ENCODE measurements around the gene SH3TC2. TPM values are rescaled to one million over a fixed set of nuclear protein-coding genes. Genes with fewer than 3 reads are reported as not detected.

The SH3TC2 gene
- total RNA-seq, 2 experiments from 2014 or later, result not detected

GRCh38 chr5:149056616-149057165, 6.2 kb downstream of the SH3TC2 start:
- Mint-ChIP-seq H3K4me1 (no peaks in the 10 kb centered on the region), H3K9me3 (ENCODE audit: low read depth) (no peaks in the 10 kb centered on the region), H3K4me3 (no peak overlapping the region), H3K36me3 (ENCODE audit: low read depth) (no peaks in the 10 kb centered on the region), H3K27ac (no peak overlapping the region), H3K27me3 (peaks cover 7% of the 10 kb centered on the region)
- DNase-seq (no peak), ATAC-seq (no peak)
- POLR2A ChIA-PET, result no interaction called here
- CTCF ChIA-PET, result interaction anchor here (1.6 kb wide), 1 partner anchor 85 kb away, joined by 3 read pairs; the partner anchor contains the start of gene ABLIM3
- intact Hi-C loops (cut with DNase I, micrococcal nuclease), result no loop called here

- POLR2A ChIA-PET, result no interaction called here
- no peaks in the 10 kb centered on the region for H3K9me3 Mint-ChIP-seq (ENCODE audit: low read depth)
- H3K36me3 Mint-ChIP-seq (ENCODE audit: low read depth), result no peaks in the 10 kb centered on the region
- intact Hi-C loops (cut with DNase I, micrococcal nuclease), result no loop called here
- no peak overlapping the region for H3K27ac Mint-ChIP-seq
- CTCF ChIA-PET, result no interaction called here
- H3K4me1 Mint-ChIP-seq, result no peaks in the 10 kb centered on the region
- no peak for DNase-seq
- H3K27me3 Mint-ChIP-seq, result no peaks in the 10 kb centered on the region
- no peak overlapping the region for H3K4me3 Mint-ChIP-seq
- ATAC-seq, result no peak
Measured at GRCh38 chr5:149054416-149054815, 8.4 kb downstream of the SH3TC2 start.

- intact Hi-C loops (cut with DNase I, micrococcal nuclease), result no loop called here
- POLR2A ChIA-PET, result no interaction called here
- Mint-ChIP-seq H3K4me3 (no peak overlapping the region), H3K27me3 (no peaks in the 10 kb centered on the region), H3K27ac (no peak overlapping the region), H3K9me3 (ENCODE audit: low read depth) (no peaks in the 10 kb centered on the region), H3K36me3 (ENCODE audit: low read depth) (no peaks in the 10 kb centered on the region), H3K4me1 (no peaks in the 10 kb centered on the region)
- ATAC-seq (no peak), DNase-seq (no peak)
- CTCF ChIA-PET, result interaction anchor here (0.5 kb wide), 1 partner anchor 116 kb away, joined by 3 read pairs; no protein-coding TSS in a partner anchor
Measured at GRCh38 chr5:149053072-149053695, 9.7 kb downstream of the SH3TC2 start.

- DNase-seq, result no peak
- Mint-ChIP-seq H3K27me3 (no peaks in the 10 kb centered on the region), H3K27ac (no peak overlapping the region), H3K4me1 (no peaks in the 10 kb centered on the region), H3K9me3 (ENCODE audit: low read depth) (no peaks in the 10 kb centered on the region), H3K4me3 (no peak overlapping the region), H3K36me3 (ENCODE audit: low read depth) (no peaks in the 10 kb centered on the region)
- intact Hi-C loops (cut with DNase I, micrococcal nuclease), result no loop called here
- ATAC-seq, result no peak
- CTCF ChIA-PET, result interaction anchor here (1.3 kb wide), 1 partner anchor 30 kb away, joined by 3 read pairs; no protein-coding TSS in a partner anchor
- POLR2A ChIA-PET, result no interaction called here
Measured at GRCh38 chr5:149049371-149049781, 13.5 kb downstream of the SH3TC2 start.

GRCh38 chr5:149048811-149049210, 14.1 kb downstream of the SH3TC2 start:
- H3K36me3 Mint-ChIP-seq (ENCODE audit: low read depth), result no peaks in the 10 kb centered on the region
- H3K4me1 Mint-ChIP-seq, result no peaks in the 10 kb centered on the region
- H3K4me3 Mint-ChIP-seq, result no peak overlapping the region
- ChIA-PET CTCF (interaction anchor here (0.7 to 1.3 kb wide), 3 partner anchors 15 to 252 kb away, joined by 3 read pairs; no protein-coding TSS in a partner anchor), POLR2A (no interaction called here)
- DNase-seq (no peak), ATAC-seq (no peak)
- no peak overlapping the region for H3K27ac Mint-ChIP-seq
- H3K27me3 Mint-ChIP-seq, result no peaks in the 10 kb centered on the region
- H3K9me3 Mint-ChIP-seq (ENCODE audit: low read depth), result no peaks in the 10 kb centered on the region
- intact Hi-C loops (cut with DNase I, micrococcal nuclease), result no loop called here

- ChIA-PET CTCF (interaction anchor here (2.2 kb wide), 1 partner anchor 12 kb away, joined by 7 read pairs; no protein-coding TSS in a partner anchor), POLR2A (no interaction called here)
- ATAC-seq (no peak), DNase-seq (no peak)
- H3K27me3 Mint-ChIP-seq, result no peaks in the 10 kb centered on the region
- H3K4me3 Mint-ChIP-seq, result no peak overlapping the region
- no peaks in the 10 kb centered on the region for H3K9me3 Mint-ChIP-seq (ENCODE audit: low read depth)
- H3K27ac Mint-ChIP-seq, result no peak overlapping the region
- no peaks in the 10 kb centered on the region for H3K36me3 Mint-ChIP-seq (ENCODE audit: low read depth)
- H3K4me1 Mint-ChIP-seq, result no peaks in the 10 kb centered on the region
- intact Hi-C loops (cut with DNase I, micrococcal nuclease), result no loop called here
Measured at GRCh38 chr5:149047462-149047861, 15.4 kb downstream of the SH3TC2 start.

- intact Hi-C loops (cut with DNase I, micrococcal nuclease), result no loop called here
- no peak for DNase-seq
- Mint-ChIP-seq H3K36me3 (ENCODE audit: low read depth) (no peaks in the 10 kb centered on the region), H3K4me1 (no peaks in the 10 kb centered on the region), H3K27ac (no peak overlapping the region), H3K27me3 (no peaks in the 10 kb centered on the region), H3K4me3 (no peak overlapping the region), H3K9me3 (ENCODE audit: low read depth) (no peaks in the 10 kb centered on the region)
- ChIA-PET POLR2A (no interaction called here), CTCF (interaction anchor here (0.7 to 2.2 kb wide), 2 partner anchors 11 to 55 kb away, joined by 4 to 7 read pairs; no protein-coding TSS in a partner anchor)
- no peak for ATAC-seq
Measured at GRCh38 chr5:149046196-149046829, 16.5 kb downstream of the SH3TC2 start.

- DNase-seq, result no peak
- no peaks in the 10 kb centered on the region for H3K36me3 Mint-ChIP-seq (ENCODE audit: low read depth)
- no peak overlapping the region for H3K4me3 Mint-ChIP-seq
- H3K4me1 Mint-ChIP-seq, result no peaks in the 10 kb centered on the region
- ChIA-PET CTCF (interaction anchor here (0.6 to 1.0 kb wide), 2 partner anchors 61 to 304 kb away, joined by 3 read pairs; no protein-coding TSS in a partner anchor), POLR2A (no interaction called here)
- ATAC-seq, result no peak
- no peaks in the 10 kb centered on the region for H3K27me3 Mint-ChIP-seq
- H3K27ac Mint-ChIP-seq, result no peak overlapping the region
- intact Hi-C loops (cut with DNase I, micrococcal nuclease), result no loop called here
- H3K9me3 Mint-ChIP-seq (ENCODE audit: low read depth), result no peaks in the 10 kb centered on the region
Measured at GRCh38 chr5:149045089-149045460, 17.8 kb downstream of the SH3TC2 start.

GRCh38 chr5:149044453-149045088, 18.3 kb downstream of the SH3TC2 start:
- H3K27ac Mint-ChIP-seq, result no peak overlapping the region
- CTCF ChIA-PET, result interaction anchor here (1.0 kb wide), 1 partner anchor 303 kb away, joined by 3 read pairs; no protein-coding TSS in a partner anchor
- DNase-seq (no peak), ATAC-seq (no peak)
- H3K27me3 Mint-ChIP-seq, result no peaks in the 10 kb centered on the region
- no peaks in the 10 kb centered on the region for H3K36me3 Mint-ChIP-seq (ENCODE audit: low read depth)
- no peak overlapping the region for H3K4me3 Mint-ChIP-seq
- no peaks in the 10 kb centered on the region for H3K4me1 Mint-ChIP-seq
- intact Hi-C loops (cut with DNase I, micrococcal nuclease), result no loop called here
- H3K9me3 Mint-ChIP-seq (ENCODE audit: low read depth), result no peaks in the 10 kb centered on the region
- POLR2A ChIA-PET, result no interaction called here

- Mint-ChIP-seq H3K4me1 (no peaks in the 10 kb centered on the region), H3K27me3 (peaks cover 2% of the 10 kb centered on the region), H3K9me3 (ENCODE audit: low read depth) (no peaks in the 10 kb centered on the region), H3K36me3 (ENCODE audit: low read depth) (no peaks in the 10 kb centered on the region), H3K4me3 (no peak overlapping the region), H3K27ac (no peak overlapping the region)
- ATAC-seq (no peak), DNase-seq (no peak)
- POLR2A ChIA-PET, result no interaction called here
- intact Hi-C loops (cut with DNase I, micrococcal nuclease), result no loop called here
- CTCF ChIA-PET, result interaction anchor here (1.0 kb wide), 1 partner anchor 8 kb away, joined by 3 read pairs; no protein-coding TSS in a partner anchor
Measured at GRCh38 chr5:149043641-149044040, 19.2 kb downstream of the SH3TC2 start.

- Mint-ChIP-seq H3K9me3 (ENCODE audit: low read depth) (no peaks in the 10 kb centered on the region), H3K27ac (no peak overlapping the region), H3K4me1 (peaks cover 2% of the 10 kb centered on the region), H3K36me3 (ENCODE audit: low read depth) (no peaks in the 10 kb centered on the region), H3K4me3 (no peak overlapping the region), H3K27me3 (peaks cover 2% of the 10 kb centered on the region)
- DNase-seq (no peak), ATAC-seq (no peak)
- intact Hi-C loops (cut with DNase I, micrococcal nuclease), result no loop called here
- ChIA-PET CTCF (interaction anchor here (1.0 kb wide), 1 partner anchor 9 kb away, joined by 3 read pairs; no protein-coding TSS in a partner anchor), POLR2A (no interaction called here)
Measured at GRCh38 chr5:149042865-149043264, 20.0 kb downstream of the SH3TC2 start.
